Activated effector memory CD4-positive, alpha-beta T cell treated with anti-CD3 and anti-CD28 coated beads, Interleukin-2, amount 50 U/mL, for 16 hours (primary cell): Measurements from ENCODE around the gene MSI2.

Source experiments
- DNase-seq: peaks from one replicate; pipeline ENCODE4 v3.0.0-alpha.2; 2020

MSI2 gene

GRCh38 chr17:57445772-57446472 lies 189.6 kb downstream of the MSI2 start:
- DNase-seq: no peak

DNA sequence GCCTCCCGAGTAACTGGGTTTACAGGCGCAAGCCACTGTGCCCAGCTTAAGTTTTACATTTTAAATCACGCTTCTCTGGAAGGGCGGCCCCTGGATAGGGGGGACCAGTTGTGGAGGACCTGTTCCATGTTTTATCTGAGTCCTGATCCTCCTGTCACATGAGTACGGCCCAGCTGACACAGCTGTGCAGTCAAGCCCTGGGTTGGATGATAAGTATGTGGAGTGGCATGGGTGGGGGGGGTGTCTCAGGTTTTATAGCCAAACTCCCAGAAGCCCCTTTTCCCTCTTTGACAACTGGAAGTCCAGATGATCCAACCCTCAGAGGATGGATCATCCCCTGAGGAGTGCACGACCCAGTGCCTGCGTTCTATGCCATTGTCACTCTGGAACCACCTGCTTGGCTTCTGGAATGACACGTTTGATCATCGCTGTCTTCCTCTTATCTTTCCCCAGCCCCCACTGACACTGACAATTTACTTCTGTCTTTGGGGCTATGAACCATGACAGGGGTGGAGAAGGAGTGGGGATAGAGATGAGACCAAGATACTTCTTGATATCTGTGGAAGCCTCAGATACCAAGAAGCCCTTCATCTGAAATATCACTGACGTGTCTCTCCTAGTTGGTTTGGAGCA lies 191.2 kb downstream of the MSI2 start:
- no peak for DNase-seq

- no peak for DNase-seq
Observed at GRCh38 chr17:57447990-57448758, 191.9 kb downstream of the MSI2 start.

DNA sequence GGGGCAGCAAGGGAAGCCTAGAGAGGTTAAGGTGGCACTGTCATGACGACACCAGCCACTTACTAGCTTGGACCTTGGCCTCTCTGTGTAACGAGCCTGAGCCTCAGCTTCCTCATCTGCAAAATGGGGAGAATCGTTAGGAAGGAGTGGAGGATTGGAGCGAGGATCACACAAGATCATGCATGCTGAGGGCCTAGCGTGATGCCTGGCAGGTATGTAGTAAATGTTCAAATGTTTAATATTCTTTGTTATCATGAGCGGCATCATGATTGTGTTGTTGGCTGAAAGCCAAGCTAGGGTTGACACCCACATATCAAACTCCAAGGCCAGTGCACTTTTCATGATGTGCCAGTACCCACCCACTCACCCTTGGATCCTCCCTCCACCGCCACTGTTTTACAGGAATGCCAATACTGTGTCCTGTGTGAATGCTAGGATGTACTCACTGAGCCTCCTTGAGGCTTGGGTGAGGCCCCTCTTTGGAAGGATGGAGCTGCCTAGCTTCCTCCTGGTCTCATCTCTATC lies 192.5 kb downstream of the MSI2 start:
- no peak for DNase-seq

- DNase-seq: no peak
Observed at GRCh38 chr17:57451191-57451590, 194.9 kb downstream of the MSI2 start.

DNA sequence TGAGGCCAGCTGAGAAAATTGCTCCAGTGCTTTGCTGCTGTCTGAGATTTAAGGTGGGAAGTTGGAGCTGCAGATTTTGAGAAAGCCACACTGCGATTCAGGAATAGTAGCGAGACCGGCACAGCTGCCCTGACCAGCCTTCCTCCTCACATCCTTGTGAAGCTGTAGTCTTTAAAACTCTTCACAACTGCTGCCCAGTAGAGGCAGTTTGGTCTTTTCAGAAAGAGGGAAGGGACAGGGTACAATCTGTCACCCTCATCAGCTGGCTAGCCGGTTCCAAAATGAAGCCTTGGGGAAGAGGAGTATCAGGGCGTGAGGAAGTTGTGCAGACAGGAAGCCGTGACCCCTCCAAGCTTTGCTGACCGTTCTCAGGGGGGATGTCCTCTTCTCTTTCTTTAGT lies 195.3 kb downstream of the MSI2 start:
- DNase-seq: no peak

DNA sequence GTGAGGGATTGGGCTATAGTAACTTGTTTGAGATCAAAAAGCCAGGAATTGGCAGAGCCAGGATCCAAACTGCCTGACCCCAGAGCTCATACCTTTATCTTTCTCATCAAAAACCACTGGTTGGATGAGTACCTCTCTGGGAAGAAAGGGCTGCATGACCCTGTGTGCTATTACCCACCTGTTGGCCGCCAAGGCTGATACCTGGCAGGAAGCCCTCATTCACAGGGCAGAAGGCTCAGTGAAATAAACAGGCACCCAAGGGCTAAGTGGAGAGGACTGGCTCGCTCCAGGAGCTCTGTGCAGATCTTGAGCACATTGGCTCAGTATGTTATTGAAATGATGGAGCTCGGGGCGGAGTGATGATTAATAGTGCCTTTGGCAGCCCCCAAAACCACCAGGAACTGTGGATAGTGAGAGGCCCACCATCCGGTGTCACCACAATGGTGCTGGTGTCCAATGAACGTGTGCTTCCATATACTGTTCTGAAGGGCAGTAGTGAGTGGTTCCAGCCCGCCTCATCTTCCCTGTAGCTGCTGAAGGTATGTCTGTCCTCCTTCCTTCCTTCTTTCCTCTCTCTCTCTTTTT lies 197.6 kb downstream of the MSI2 start:
- no peak for DNase-seq

DNA sequence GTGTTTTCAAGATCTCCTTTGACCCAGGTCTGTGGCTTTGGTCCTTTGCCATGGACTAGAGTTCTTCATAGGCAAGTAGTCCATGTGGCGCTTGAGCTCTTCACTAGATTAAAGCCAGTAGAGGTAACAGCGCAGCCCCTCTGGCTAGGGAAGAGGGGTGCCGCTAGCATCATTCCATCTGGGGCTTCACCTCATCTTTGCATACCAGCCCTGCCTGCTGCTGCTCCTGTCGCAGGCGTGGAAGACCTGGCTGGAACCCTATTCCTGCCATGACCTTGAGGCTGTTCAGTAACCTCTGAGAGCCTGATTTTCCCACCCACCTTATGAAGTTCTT lies 198.4 kb downstream of the MSI2 start:
- DNase-seq: no peak

- DNase-seq: no peak
Observed at GRCh38 chr17:57455063-57455914, 199.0 kb downstream of the MSI2 start.

DNA sequence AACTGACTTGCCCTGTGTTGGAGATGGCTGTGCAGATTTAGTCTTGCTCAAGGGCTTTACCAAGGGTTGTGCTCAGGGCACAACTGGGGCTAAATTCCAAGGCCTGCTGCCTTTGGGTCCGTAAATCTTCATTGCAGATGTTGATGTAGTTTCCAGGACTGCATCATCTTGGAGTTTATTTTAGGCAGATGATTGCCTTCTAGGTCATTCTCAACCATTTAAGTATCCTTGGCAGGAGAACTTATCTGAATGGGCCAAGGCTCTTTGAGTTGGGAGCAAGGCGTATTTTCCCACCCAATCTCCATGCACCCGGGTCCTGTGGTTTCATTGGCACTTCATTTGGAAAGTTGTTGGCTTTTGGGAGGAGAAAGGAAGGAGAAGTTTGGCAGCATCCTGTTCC lies 200.3 kb downstream of the MSI2 start:
- no peak for DNase-seq

GRCh38 chr17:57457188-57457587 lies 200.9 kb downstream of the MSI2 start:
- DNase-seq: no peak

- DNase-seq: no peak
Observed at GRCh38 chr17:57458718-57459285, 202.5 kb downstream of the MSI2 start.

DNA sequence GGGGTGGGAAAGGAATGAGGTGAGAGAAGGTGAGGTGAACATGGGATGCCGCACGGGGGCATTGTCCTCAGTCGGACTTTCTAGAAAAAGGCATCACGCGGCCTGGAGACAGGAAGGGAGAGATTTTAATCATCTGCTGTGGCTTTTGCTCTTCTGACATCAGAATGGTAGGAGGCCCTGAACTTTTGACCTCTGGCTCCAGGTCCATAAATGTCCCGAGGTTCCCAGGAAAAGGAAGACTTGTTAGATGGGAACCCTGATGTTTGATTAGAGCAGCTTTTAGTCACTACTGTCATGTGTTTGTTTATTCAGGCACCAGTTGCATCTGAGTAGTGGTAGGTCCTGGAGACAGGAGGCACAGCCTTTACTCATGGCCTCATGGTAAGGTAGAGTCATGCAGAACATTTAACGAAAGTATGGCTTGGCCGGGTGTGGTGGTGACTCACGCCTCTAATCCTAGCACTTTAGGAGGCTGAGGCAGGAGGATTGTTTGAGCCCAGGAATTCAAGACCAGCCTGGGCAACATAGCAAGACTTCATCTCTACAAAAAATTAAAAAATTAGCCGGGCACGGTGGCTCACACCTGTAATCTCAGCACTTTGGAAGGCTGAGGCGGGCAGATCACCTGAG lies 203.1 kb downstream of the MSI2 start:
- peak; percentile 67 for DNase-seq

GRCh38 chr17:57461082-57461481 lies 204.8 kb downstream of the MSI2 start:
- peak; percentile 70 for DNase-seq

GRCh38 chr17:57462007-57462579 lies 205.8 kb downstream of the MSI2 start:
- no peak for DNase-seq

DNA sequence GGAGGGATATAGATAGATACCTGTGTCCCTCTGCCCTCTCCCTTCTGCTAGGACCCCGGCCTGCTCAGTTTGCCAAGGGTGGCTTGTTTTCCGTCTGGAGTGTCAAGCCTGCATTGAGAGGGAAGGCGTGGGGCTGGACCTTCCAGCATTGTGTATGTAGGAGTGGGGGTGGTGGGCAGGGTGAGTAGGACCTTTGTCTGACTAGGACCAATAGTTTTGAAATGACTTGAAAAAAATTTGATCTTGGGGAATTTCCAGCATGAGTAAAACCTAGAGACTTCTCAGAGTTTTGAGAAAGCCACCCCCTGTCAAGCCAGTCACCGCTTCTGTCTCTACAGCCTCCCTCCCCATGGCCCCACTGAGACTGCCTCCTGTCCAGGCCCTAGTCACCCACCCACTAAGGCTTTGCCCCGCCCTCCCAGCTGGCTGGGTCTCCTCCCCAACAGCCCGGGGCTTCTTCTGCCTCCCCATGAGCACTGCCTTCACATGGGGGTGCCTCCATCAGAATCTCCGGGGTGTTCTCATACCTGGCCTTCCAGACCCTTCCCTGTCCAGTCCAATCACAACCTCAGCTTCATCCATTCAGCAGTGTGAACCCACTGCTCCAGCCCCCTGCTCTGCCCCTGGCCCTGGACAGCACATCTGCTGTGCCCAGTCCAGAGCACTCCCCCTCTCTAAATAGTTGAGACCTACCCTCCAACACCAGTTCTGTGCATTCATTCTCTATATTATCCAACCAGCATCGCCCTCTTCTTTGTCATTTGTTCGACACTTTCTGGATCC lies 207.0 kb downstream of the MSI2 start:
- DNase-seq: peak; percentile 91

GRCh38 chr17:57464191-57464864 lies 208.0 kb downstream of the MSI2 start:
- DNase-seq: no peak

DNA sequence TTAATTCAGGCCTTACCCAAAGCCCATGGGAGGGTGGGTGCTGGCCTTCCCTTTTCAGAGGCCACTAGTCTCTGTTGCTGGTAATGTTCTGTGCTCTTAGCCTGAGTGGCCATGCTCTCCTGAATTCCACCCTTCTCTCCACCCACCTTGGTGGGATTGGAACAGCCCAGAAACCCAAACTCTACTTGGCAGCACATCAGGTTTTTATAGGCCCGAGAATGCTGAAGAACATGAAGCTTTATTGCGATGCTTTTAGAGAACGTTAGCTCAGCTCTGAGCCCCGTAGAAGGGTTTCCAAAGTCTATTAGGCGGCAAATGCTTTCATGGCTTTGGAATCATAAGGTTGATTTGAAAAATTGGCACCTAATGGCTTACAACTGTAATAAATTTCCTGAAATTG lies 209.3 kb downstream of the MSI2 start:
- DNase-seq: no peak

DNA sequence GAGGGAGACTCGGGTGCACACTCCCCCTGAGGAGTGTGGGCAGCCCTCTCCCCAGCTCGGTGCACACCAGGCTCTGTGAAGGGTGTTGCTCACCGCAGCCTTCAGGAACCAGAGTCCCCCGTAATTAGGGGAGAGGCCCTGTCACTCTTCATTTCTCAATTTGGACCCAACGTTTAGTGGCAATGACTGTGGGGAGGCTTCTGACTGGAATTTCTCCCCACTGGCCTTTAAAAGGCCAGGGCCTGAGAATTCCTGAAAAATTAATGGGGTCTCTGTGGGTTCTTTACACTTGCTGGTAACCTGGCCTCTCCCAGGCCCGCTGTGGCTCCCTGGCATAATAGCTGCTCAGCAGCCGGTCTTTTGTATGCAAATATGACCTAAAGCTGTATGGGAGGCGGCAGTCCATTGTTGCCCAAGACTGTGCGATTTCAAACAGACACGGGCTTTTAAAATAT lies 209.7 kb downstream of the MSI2 start:
- DNase-seq: no peak

- DNase-seq: no peak
Observed at GRCh38 chr17:57466521-57466920, 210.2 kb downstream of the MSI2 start.
